ENCODE data around the gene SLC43A2. TPM values are rescaled to one million over a fixed set of nuclear protein-coding genes. Genes with fewer than 3 reads are reported as not detected.

The SLC43A2 gene
- total and polyA plus RNA-seq, 2 donors (not counting 1 experiment from before 2014, with no cell fraction given), result 8.4 to 13.7 TPM

- Histone ChIP-seq H3K9ac (ENCODE audit: insufficient read depth, low read length) (no peak overlapping the region), H3K27ac (ENCODE audit: insufficient read depth, low read length) (no peak overlapping the region), H4K20me1 (ENCODE audit: control insufficient read depth, extremely low read depth, insufficient read depth, low read length) (no peaks in the 10 kb centered on the region), H3K9me3 (ENCODE audit: control insufficient read depth, insufficient read depth, low read depth, low read length) (no peaks in the 10 kb centered on the region), H2AFZ (ENCODE audit: low read length) (no peak overlapping the region), H3K27me3 (ENCODE audit: control insufficient read depth, insufficient read depth, low read length) (no peaks in the 10 kb centered on the region), H3K79me2 (ENCODE audit: control insufficient read depth, insufficient read depth, low read length) (no peaks in the 10 kb centered on the region), H3K36me3 (ENCODE audit: control insufficient read depth, insufficient read depth, low read length) (no peaks in the 10 kb centered on the region), H3K4me1 (ENCODE audit: control insufficient read depth, extremely low read depth, insufficient read depth, low read length) (peaks cover 11% of the 10 kb centered on the region), H3K4me3 (replicated peaks in 1 of 4; ENCODE audit: control extremely low read depth in 1 of 4, insufficient read depth in 1 of 4, low read depth in 3 of 4, low read length in 4 of 4) (no peak overlapping the region), H3K4me2 (ENCODE audit: extremely low read depth, insufficient read depth, low read length) (no peak overlapping the region)
- no peak for TF ChIP-seq CTCF (conservative IDR thresholded peaks at IDR 0.05 in 1 of 2, IDR thresholded peaks at IDR 0.05 in 1 of 2; ENCODE audit: low read depth in 1 of 2, low read length in 2 of 2)
- no peak for DNase-seq (ENCODE audit: low read depth in 2 of 2)
These were observed 12.4 kb upstream of the SLC43A2 start for GRCh38 chr17:1641065-1641403.

- DNase-seq (ENCODE audit: low read depth in 2 of 2), result no peak
- H3K4me1 ChIP-seq (ENCODE audit: control insufficient read depth, extremely low read depth, insufficient read depth, low read length), result peaks cover 11% of the 10 kb centered on the region
- H3K4me2 ChIP-seq (ENCODE audit: extremely low read depth, insufficient read depth, low read length), result no peak overlapping the region
- H3K9me3 ChIP-seq (ENCODE audit: control insufficient read depth, insufficient read depth, low read depth, low read length), result no peaks in the 10 kb centered on the region
- H3K4me3 ChIP-seq (replicated peaks in 1 of 4; ENCODE audit: control extremely low read depth in 1 of 4, insufficient read depth in 1 of 4, low read depth in 3 of 4, low read length in 4 of 4), result no peak overlapping the region
- no peaks in the 10 kb centered on the region for H3K36me3 ChIP-seq (ENCODE audit: control insufficient read depth, insufficient read depth, low read length)
- TF ChIP-seq CTCF (conservative IDR thresholded peaks at IDR 0.05 in 1 of 2, IDR thresholded peaks at IDR 0.05 in 1 of 2; ENCODE audit: low read depth in 1 of 2, low read length in 2 of 2) (no peak), EZH2 (IDR thresholded peaks at IDR 0.05; ENCODE audit: low read length, missing control alignments) (no peak)
- no peaks in the 10 kb centered on the region for H3K79me2 ChIP-seq (ENCODE audit: control insufficient read depth, insufficient read depth, low read length)
- no peaks in the 10 kb centered on the region for H3K27me3 ChIP-seq (ENCODE audit: control insufficient read depth, insufficient read depth, low read length)
- no peaks in the 10 kb centered on the region for H4K20me1 ChIP-seq (ENCODE audit: control insufficient read depth, extremely low read depth, insufficient read depth, low read length)
- no peak overlapping the region for H3K9ac ChIP-seq (ENCODE audit: insufficient read depth, low read length)
- H2AFZ ChIP-seq (ENCODE audit: low read length), result no peak overlapping the region
- no peak overlapping the region for H3K27ac ChIP-seq (ENCODE audit: insufficient read depth, low read length)
These were observed 11.9 kb upstream of the SLC43A2 start for GRCh38 chr17:1640329-1641064.

- H3K9me3 ChIP-seq (ENCODE audit: control insufficient read depth, insufficient read depth, low read depth, low read length), result no peaks in the 10 kb centered on the region
- no peaks in the 10 kb centered on the region for H3K36me3 ChIP-seq (ENCODE audit: control insufficient read depth, insufficient read depth, low read length)
- no peak overlapping the region for H3K27ac ChIP-seq (ENCODE audit: insufficient read depth, low read length)
- no peaks in the 10 kb centered on the region for H3K27me3 ChIP-seq (ENCODE audit: control insufficient read depth, insufficient read depth, low read length)
- H3K4me1 ChIP-seq (ENCODE audit: control insufficient read depth, extremely low read depth, insufficient read depth, low read length), result peaks cover 8% of the 10 kb centered on the region
- no peak overlapping the region for H3K4me2 ChIP-seq (ENCODE audit: extremely low read depth, insufficient read depth, low read length)
- no peak for DNase-seq (ENCODE audit: low read depth in 2 of 2)
- no peaks in the 10 kb centered on the region for H3K79me2 ChIP-seq (ENCODE audit: control insufficient read depth, insufficient read depth, low read length)
- no peak overlapping the region for H3K9ac ChIP-seq (ENCODE audit: insufficient read depth, low read length)
- H4K20me1 ChIP-seq (ENCODE audit: control insufficient read depth, extremely low read depth, insufficient read depth, low read length), result no peaks in the 10 kb centered on the region
- H3K4me3 ChIP-seq (replicated peaks in 1 of 4; ENCODE audit: control extremely low read depth in 1 of 4, insufficient read depth in 1 of 4, low read depth in 3 of 4, low read length in 4 of 4), result no peak overlapping the region
- TF ChIP-seq CTCF (conservative IDR thresholded peaks at IDR 0.05 in 1 of 2, IDR thresholded peaks at IDR 0.05 in 1 of 2; ENCODE audit: low read depth in 1 of 2, low read length in 2 of 2) (no peak), EZH2 (IDR thresholded peaks at IDR 0.05; ENCODE audit: low read length, missing control alignments) (no peak)
- no peak overlapping the region for H2AFZ ChIP-seq (ENCODE audit: low read length)
These were observed 11.0 kb upstream of the SLC43A2 start for GRCh38 chr17:1639549-1640180.
